LNCaP clone FGC (cell line): ENCODE results near the gene CNIH3.

Experiments used
- DNase-seq: peaks from one replicate; pipeline ENCODE4 v3.0.0-alpha.2; 2011; ENCODE audit warnings: low read depth
- H3K4me3 ChIP-seq: 2 replicates; pipeline ENCODE4 v1.5.1; 2011; ENCODE audit warnings: mild to moderate bottlenecking, low read depth, low read length, control low read depth
- TF ChIP-seq, protein P1 (sequence below): IDR thresholded peaks from 2 replicates; pipeline ENCODE4 v1.5.1; 2012; ENCODE audit warnings: mild to moderate bottlenecking; ENCODE audit not compliant: control insufficient read depth, insufficient read depth; ENCODE audit errors: extremely low read depth

CNIH3 gene

GRCh38 chr1:224640587-224640986 lies 24.5 kb downstream of the CNIH3 start:
- no peak overlapping the region for H3K4me3 ChIP-seq
- TF ChIP-seq, protein P1, sequence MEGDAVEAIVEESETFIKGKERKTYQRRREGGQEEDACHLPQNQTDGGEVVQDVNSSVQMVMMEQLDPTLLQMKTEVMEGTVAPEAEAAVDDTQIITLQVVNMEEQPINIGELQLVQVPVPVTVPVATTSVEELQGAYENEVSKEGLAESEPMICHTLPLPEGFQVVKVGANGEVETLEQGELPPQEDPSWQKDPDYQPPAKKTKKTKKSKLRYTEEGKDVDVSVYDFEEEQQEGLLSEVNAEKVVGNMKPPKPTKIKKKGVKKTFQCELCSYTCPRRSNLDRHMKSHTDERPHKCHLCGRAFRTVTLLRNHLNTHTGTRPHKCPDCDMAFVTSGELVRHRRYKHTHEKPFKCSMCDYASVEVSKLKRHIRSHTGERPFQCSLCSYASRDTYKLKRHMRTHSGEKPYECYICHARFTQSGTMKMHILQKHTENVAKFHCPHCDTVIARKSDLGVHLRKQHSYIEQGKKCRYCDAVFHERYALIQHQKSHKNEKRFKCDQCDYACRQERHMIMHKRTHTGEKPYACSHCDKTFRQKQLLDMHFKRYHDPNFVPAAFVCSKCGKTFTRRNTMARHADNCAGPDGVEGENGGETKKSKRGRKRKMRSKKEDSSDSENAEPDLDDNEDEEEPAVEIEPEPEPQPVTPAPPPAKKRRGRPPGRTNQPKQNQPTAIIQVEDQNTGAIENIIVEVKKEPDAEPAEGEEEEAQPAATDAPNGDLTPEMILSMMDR: no peak
- no peak for DNase-seq

GRCh38 chr1:224641030-224641429 lies 24.9 kb downstream of the CNIH3 start:
- no peak for DNase-seq
- no peak overlapping the region for H3K4me3 ChIP-seq
- TF ChIP-seq, protein P1: peak; percentile 34

DNA sequence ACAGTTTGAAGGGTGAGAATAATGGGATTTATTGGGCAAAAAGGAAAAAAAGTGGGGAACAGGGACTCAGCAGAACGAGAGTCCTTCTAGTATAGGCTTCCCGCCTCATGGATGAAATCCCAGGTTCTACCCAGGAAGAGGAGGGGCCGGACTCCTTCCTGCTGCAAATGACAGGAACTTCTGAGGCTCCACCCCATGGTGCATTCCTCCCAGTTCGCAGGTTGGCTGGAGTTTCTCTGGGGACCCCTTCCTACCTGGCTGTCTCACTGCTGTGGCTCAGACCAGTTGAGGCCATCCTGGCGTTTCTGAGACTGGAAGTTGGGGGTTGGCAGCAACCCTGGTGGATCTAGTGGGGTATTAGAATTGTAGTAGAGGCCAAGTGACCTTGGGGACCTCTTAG lies 27.5 kb downstream of the CNIH3 start:
- TF ChIP-seq, protein P1: no peak
- no peak overlapping the region for H3K4me3 ChIP-seq
- DNase-seq: no peak

- TF ChIP-seq, protein P1: peak; percentile 86
- no peak overlapping the region for H3K4me3 ChIP-seq
- DNase-seq: peak; percentile 34
These were observed 28.5 kb downstream of the CNIH3 start for GRCh38 chr1:224644553-224645154.

- DNase-seq: no peak
- no peak overlapping the region for H3K4me3 ChIP-seq
- TF ChIP-seq, protein P1: no peak
These were observed 31.3 kb downstream of the CNIH3 start for GRCh38 chr1:224647449-224647848.

- no peak overlapping the region for H3K4me3 ChIP-seq
- TF ChIP-seq, protein P1: no peak
- DNase-seq: no peak
These were observed 34.2 kb downstream of the CNIH3 start for GRCh38 chr1:224650290-224650689.

GRCh38 chr1:224651188-224651587 lies 35.1 kb downstream of the CNIH3 start:
- DNase-seq: no peak
- TF ChIP-seq, protein P1: no peak
- H3K4me3 ChIP-seq: no peak overlapping the region
